HCT116 (cell line): ENCODE measurements around the gene KRAS. TPM values are rescaled to one million over a fixed set of nuclear protein-coding genes. Genes with fewer than 3 reads are reported as not detected.

Experiments
- ATAC-seq: fragments of 200-7000 bp; cut with Tn5 transposase; 2 replicates; pipeline ENCODE4 v1.9.1; 2020; ENCODE audit warnings: mild to moderate bottlenecking, moderate library complexity
- BruUV-seq: library from RNA; stranded (reverse); fragments of 400-500 nt; replicated peaks from 2 replicates; lab custom pipeline; 2021; lab: Mats Ljungman, UMichigan
- CTCF ChIA-PET: fragments of 300-600 bp; sonication (Branson Sonifier 250); formaldehyde crosslinking; loops from one replicate; lab custom pipeline; 2021; ENCODE audit warnings: antibody characterized with exemption; lab: Charles Lee
- POLR2A ChIA-PET: fragments of 300-600, 350-600 bp; sonication (Branson Sonifier 250); formaldehyde crosslinking; loops from one replicate; lab custom pipeline; 2021; ENCODE audit warnings: antibody characterized with exemption; lab: Charles Lee
- RAD21 ChIA-PET, 2 experiments: fragments of 300-600 bp; sonication (Branson Sonifier 250); formaldehyde crosslinking; loops; one replicate each; lab custom pipeline; 2023; ENCODE audit warnings: low total read pairs in 2 of 2; ENCODE audit not compliant: uncharacterized antibody in 2 of 2, unreplicated experiment in 2 of 2, low non-redundant PET in 1 of 2; lab: Charles Lee
- DNase-seq: peaks from one replicate; pipeline ENCODE4 v3.0.0-alpha.2; 2010; ENCODE audit warnings: low read depth, low spot score
- H2AFZ ChIP-seq: fragments of 200-600 bp; shearing (Covaris generic), sonication (generic); 2 replicates; pipeline ENCODE4 v1.6.1; 2017; ENCODE audit warnings: low read depth, mixed run types, mixed read lengths, antibody characterized with exemption, low read length; ENCODE audit not compliant: poor library complexity, severe bottlenecking
- H3K27ac ChIP-seq: 2 replicates; pipeline ENCODE4 v1.5.1; 2012; ENCODE audit warnings: low read depth, low read length
- H3K27me3 ChIP-seq: fragments of 200-600 bp; sonication (generic); 2 replicates; pipeline ENCODE4 v1.6.1; 2016; ENCODE audit warnings: mixed run types, low read length, mixed read lengths; ENCODE audit not compliant: insufficient read depth
- H3K36me3 ChIP-seq, 2 experiments: fragments of 200-500 bp in 1 of 2; fragments of 200-600 bp in 1 of 2; sonication (Bioruptor generic) in 1 of 2; sonication (generic) in 1 of 2; 2 replicates each; pipeline versions ENCODE4 v1.5.1 to v1.6.1; 2014 to 2016; ENCODE audit warnings: low read length in 2 of 2, inconsistent platforms in 1 of 2, mixed read lengths in 1 of 2, mixed run types in 1 of 2; ENCODE audit not compliant: insufficient read depth in 2 of 2, control insufficient read depth in 1 of 2
- H3K4me1 ChIP-seq, 2 experiments: fragments of 200-600 bp in 1 of 2; sonication (generic) in 1 of 2; 2 replicates each; pipeline versions ENCODE4 v1.5.1 to v1.6.1; 2012 to 2017; ENCODE audit warnings: low read length in 2 of 2, inconsistent platforms in 1 of 2, mild to moderate bottlenecking in 1 of 2, mixed read lengths in 1 of 2, mixed run types in 1 of 2, moderate library complexity in 1 of 2; ENCODE audit not compliant: insufficient read depth in 2 of 2, control insufficient read depth in 1 of 2
- H3K4me2 ChIP-seq: fragments of 200-600 bp; sonication (generic); 2 replicates; pipeline ENCODE4 v1.6.1; 2017; ENCODE audit warnings: mixed run types, low read length, mixed read lengths
- H3K4me3 ChIP-seq, 2 experiments: fragments of 200-600 bp in 1 of 2; sonication (generic) in 1 of 2; replicated peaks in 1 of 2; 2 replicates each; pipeline ENCODE4 v1.5.1; 2011 to 2016; ENCODE audit warnings: low read length in 2 of 2, control low read depth in 1 of 2, low read depth in 1 of 2, mild to moderate bottlenecking in 1 of 2, mixed read lengths in 1 of 2, mixed run types in 1 of 2
- H3K79me2 ChIP-seq: fragments of 200-600 bp; sonication (generic); 2 replicates; pipeline ENCODE4 v1.6.1; 2017; ENCODE audit warnings: mild to moderate bottlenecking, mixed run types, low read length, moderate library complexity, mixed read lengths; ENCODE audit not compliant: insufficient read depth
- H3K9ac ChIP-seq: fragments of 200-600 bp; sonication (generic); 2 replicates; pipeline ENCODE4 v1.6.1; 2016; ENCODE audit warnings: low read length, mixed read lengths
- H3K9me2 ChIP-seq: fragments of 200-600 bp; sonication (generic), shearing (Covaris generic); 2 replicates; pipeline ENCODE4 v1.6.1; 2017; ENCODE audit warnings: mixed run types, mild to moderate bottlenecking, moderate library complexity; ENCODE audit not compliant: insufficient read depth
- H3K9me3 ChIP-seq, 2 experiments: fragments of 200-500 bp in 1 of 2; fragments of 200-600 bp in 1 of 2; sonication (Bioruptor generic) in 1 of 2; sonication (generic) in 1 of 2; 2 replicates each; pipeline ENCODE4 v1.6.1; 2014 to 2017; ENCODE audit warnings: low read length in 2 of 2, mixed read lengths in 2 of 2, inconsistent platforms in 1 of 2, low read depth in 1 of 2, mild to moderate bottlenecking in 1 of 2, mixed run types in 1 of 2, moderate library complexity in 1 of 2; ENCODE audit not compliant: control insufficient read depth in 1 of 2, insufficient read depth in 1 of 2
- H4K20me1 ChIP-seq: fragments of 200-600 bp; sonication (generic), shearing (Covaris generic); 2 replicates; pipeline ENCODE4 v1.6.1; 2017; ENCODE audit warnings: mixed run types, mild to moderate bottlenecking, moderate library complexity; ENCODE audit not compliant: insufficient read depth
- CBX3 ChIP-seq: IDR thresholded peaks from 2 replicates; pipeline ENCODE4 v1.6.1; 2012; ENCODE audit warnings: low read depth
- CEBPB ChIP-seq: IDR thresholded peaks from 2 replicates; pipeline ENCODE4 v1.6.1; 2012; ENCODE audit warnings: low read depth
- EGR1 ChIP-seq: IDR thresholded peaks from 2 replicates; pipeline ENCODE4 v1.6.1; 2012; ENCODE audit warnings: low read depth
- ELF1 ChIP-seq: IDR thresholded peaks from 2 replicates; pipeline ENCODE4 v1.6.1; 2012; ENCODE audit warnings: low read depth, borderline replicate concordance
- EZH2 ChIP-seq: fragments of 200-600 bp; sonication (generic); IDR thresholded peaks from 2 replicates; pipeline ENCODE4 v1.6.1; 2017; ENCODE audit warnings: antibody characterized with exemption, mixed run types
- EZH2phosphoT487 ChIP-seq: fragments of 200-600 bp; IDR thresholded peaks from 2 replicates; pipeline ENCODE4 v1.6.1; 2018; ENCODE audit warnings: antibody characterized with exemption, borderline replicate concordance
- FOSL1 ChIP-seq: IDR thresholded peaks from 2 replicates; pipeline ENCODE4 v1.6.1; 2012; ENCODE audit warnings: low read depth
- JUND ChIP-seq: IDR thresholded peaks from 2 replicates; pipeline ENCODE4 v1.6.1; 2012
- POLR2A ChIP-seq: IDR thresholded peaks from 2 replicates; pipeline ENCODE4 v1.7.0; 2011; ENCODE audit warnings: borderline replicate concordance; ENCODE audit not compliant: insufficient read depth, insufficient read length; ENCODE audit errors: extremely low read depth
- REST ChIP-seq: IDR thresholded peaks from 2 replicates; pipeline ENCODE4 v1.6.1; 2012; ENCODE audit warnings: low read depth
- SP1 ChIP-seq: IDR thresholded peaks from 2 replicates; pipeline ENCODE4 v1.6.1; 2012; ENCODE audit warnings: low read depth
- SRF ChIP-seq: IDR thresholded peaks from 2 replicates; pipeline ENCODE4 v1.6.1; 2012; ENCODE audit warnings: low read depth
- TCF7L2 ChIP-seq: IDR thresholded peaks from 2 replicates; pipeline ENCODE4 v1.7.0; 2011; ENCODE audit warnings: borderline replicate concordance, inconsistent platforms; ENCODE audit not compliant: insufficient read depth, insufficient read length; ENCODE audit errors: extremely low read depth
- ZFX ChIP-seq: fragments of 450-650 bp; IDR thresholded peaks from 2 replicates; pipeline ENCODE4 v1.6.1; 2017
- intact Hi-C: fragments of 100-400 bp; cut with micrococcal nuclease; formaldehyde crosslinking; loops from 2 replicates; pipeline ENCODE4 v1.10.0; 2022
- total RNA-seq: library from RNA; stranded (reverse); gene quantifications from one replicate; pipeline ENCODE4 v1.2.1, GENCODE V29; 2021; ENCODE audit not compliant: unreplicated experiment
- TF ChIP-seq, protein P1 (sequence below): IDR thresholded peaks from 2 replicates; pipeline ENCODE4 v1.6.1; 2012

Gene KRAS
- total RNA-seq, 1 experiment from 2014 or later = 37.5 TPM

GRCh38 chr12:25248137-25248536, 2.6 kb downstream of the KRAS start:
- H3K79me2 ChIP-seq = peaks cover 63% of the 10 kb centered on the region
- no peak for ATAC-seq
- POLR2A ChIA-PET = no interaction called here

More at GRCh38 chr12:25248137-25248536, 2.6 kb downstream of the KRAS start:
- H3K27ac ChIP-seq = no peak overlapping the region
- no TSS peak for BruUV-seq
- H3K9ac ChIP-seq = no peak overlapping the region
- no peak overlapping the region for H3K4me3 ChIP-seq
- H3K4me2 ChIP-seq = no peak overlapping the region
- RAD21 ChIA-PET = no interaction called here
- H4K20me1 ChIP-seq = no peaks in the 10 kb centered on the region
- no peaks in the 10 kb centered on the region for H3K36me3 ChIP-seq
- H3K27me3 ChIP-seq = no peaks in the 10 kb centered on the region
- no peak overlapping the region for H2AFZ ChIP-seq
- H3K9me2 ChIP-seq = no peaks in the 10 kb centered on the region
- CTCF ChIA-PET = no interaction called here
- peaks cover 0 to 16% of the 10 kb centered on the region in 2 experiments; a peak in 3 of 4 replicates for H3K4me1 ChIP-seq
- TF ChIP-seq ZFX = no peak
- no peak for TF ChIP-seq FOSL1
- TF ChIP-seq, protein P1, sequence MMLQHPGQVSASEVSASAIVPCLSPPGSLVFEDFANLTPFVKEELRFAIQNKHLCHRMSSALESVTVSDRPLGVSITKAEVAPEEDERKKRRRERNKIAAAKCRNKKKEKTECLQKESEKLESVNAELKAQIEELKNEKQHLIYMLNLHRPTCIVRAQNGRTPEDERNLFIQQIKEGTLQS = no peak
- TF ChIP-seq CBX3 = no peak
- no peak for TF ChIP-seq SRF
- TF ChIP-seq CEBPB = no peak
- TF ChIP-seq SP1 = no peak
- no peak for TF ChIP-seq REST
- TF ChIP-seq EGR1 = no peak
- no peak for TF ChIP-seq EZH2
- no peak for TF ChIP-seq EZH2phosphoT487
- TF ChIP-seq ELF1 = no peak
- TF ChIP-seq TCF7L2 = no peak
- no peak for TF ChIP-seq POLR2A
- TF ChIP-seq JUND = no peak
- no peaks in the 10 kb centered on the region for H3K9me3 ChIP-seq
- intact Hi-C loops = loop anchor here (10.0 kb wide), 2 partner anchors 307 to 797 kb away; partner anchors contain the start of gene LMNTD1
- DNase-seq = no peak
